Measurements from ENCODE around the gene KMT2D. TPM values are rescaled to one million over a fixed set of nuclear protein-coding genes. Genes with fewer than 3 reads are reported as not detected.

Gene KMT2D
- total RNA-seq, 1 experiment from 2014 or later: 41.9 TPM

GRCh38 chr12:49048953-49049352 is 11.6 kb downstream of the KMT2D start:
- H3K4me3 ChIP-seq (ENCODE audit: low read length): no peak overlapping the region
- peaks cover 7% of the 10 kb centered on the region for H3K4me1 ChIP-seq (ENCODE audit: insufficient read depth, low read length)
- no peak overlapping the region for H3K27ac ChIP-seq (ENCODE audit: low read length)
- H3K27me3 ChIP-seq (ENCODE audit: low read length): no peaks in the 10 kb centered on the region
- H3K9me2 ChIP-seq (replicated peaks; ENCODE audit: low read length): no peaks in the 10 kb centered on the region
- no peak overlapping the region for H3K9ac ChIP-seq (ENCODE audit: low read length)
- H3F3A ChIP-seq (ENCODE audit: low read length, unreplicated experiment): no peaks in the 10 kb centered on the region
- H3K4me2 ChIP-seq (ENCODE audit: low read length): no peak overlapping the region
- TF ChIP-seq CTCF (conservative IDR thresholded peaks at IDR 0.05; ENCODE audit: low read depth, low read length) (no peak), EZH2phosphoT487 (IDR thresholded peaks at IDR 0.05; ENCODE audit: borderline replicate concordance, low read length) (no peak), EZH2 (IDR thresholded peaks at IDR 0.05; ENCODE audit: low read length, unreplicated experiment) (no peak)
- H3K9me3 ChIP-seq (ENCODE audit: low read length): no peaks in the 10 kb centered on the region
- intact Hi-C loops (cut with micrococcal nuclease): no loop called here
- peaks cover 85% of the 10 kb centered on the region for H3K36me3 ChIP-seq (ENCODE audit: low read depth, low read length)
- CTCF ChIA-PET: no interaction called here
- H3K79me2 ChIP-seq (ENCODE audit: low read length): peaks cover 9% of the 10 kb centered on the region
- POLR2A ChIA-PET (ENCODE audit: unreplicated experiment): interaction anchor here (0.6 kb wide), 1 partner anchor 25 kb away, joined by 8 read pairs; no protein-coding TSS in a partner anchor
- no peak overlapping the region for H2AFZ ChIP-seq (ENCODE audit: low read length)
- DNase-seq: no peak
- no peak for ATAC-seq
- peaks cover 14% of the 10 kb centered on the region; the same call in 1 of the 2 replicates for H4K20me1 ChIP-seq (ENCODE audit: low read length)
- BruUV-seq (replicated peaks): no TSS peak

- no peak overlapping the region for H3K27ac ChIP-seq (ENCODE audit: low read length)
- ChIA-PET POLR2A (ENCODE audit: unreplicated experiment) (no interaction called here), CTCF (no interaction called here)
- DNase-seq: no peak
- no peak overlapping the region for H3K4me2 ChIP-seq (ENCODE audit: low read length)
- no peak overlapping the region for H3K4me3 ChIP-seq (ENCODE audit: low read length)
- no peak overlapping the region for H3K9ac ChIP-seq (ENCODE audit: low read length)
- H3K36me3 ChIP-seq (ENCODE audit: low read depth, low read length): peaks cover 86% of the 10 kb centered on the region
- no peak overlapping the region for H2AFZ ChIP-seq (ENCODE audit: low read length)
- H3K4me1 ChIP-seq (ENCODE audit: insufficient read depth, low read length): peaks cover 7% of the 10 kb centered on the region
- H3F3A ChIP-seq (ENCODE audit: low read length, unreplicated experiment): no peaks in the 10 kb centered on the region
- no peak for TF ChIP-seq EZH2phosphoT487 (IDR thresholded peaks at IDR 0.05; ENCODE audit: borderline replicate concordance, low read length)
- BruUV-seq (replicated peaks): no TSS peak
- 0 out of 2 replicates have a peak, but pooled peaks cover 9% of the 10 kb centered on the region for H4K20me1 ChIP-seq (ENCODE audit: low read length)
- no peak for ATAC-seq
- H3K9me3 ChIP-seq (ENCODE audit: low read length): no peaks in the 10 kb centered on the region
- no peaks in the 10 kb centered on the region for H3K9me2 ChIP-seq (replicated peaks; ENCODE audit: low read length)
- H3K79me2 ChIP-seq (ENCODE audit: low read length): no peaks in the 10 kb centered on the region
- H3K27me3 ChIP-seq (ENCODE audit: low read length): no peaks in the 10 kb centered on the region
- intact Hi-C loops (cut with micrococcal nuclease): no loop called here
These were observed 14.3 kb downstream of the KMT2D start for GRCh38 chr12:49046129-49046895.

GRCh38 chr12:49044660-49045059 is 15.9 kb downstream of the KMT2D start:
- ATAC-seq: no peak
- no peak overlapping the region for H3K4me2 ChIP-seq (ENCODE audit: low read length)
- 0 out of 2 replicates have a peak, but pooled peaks cover 1% of the 10 kb centered on the region for H4K20me1 ChIP-seq (ENCODE audit: low read length)
- H3K9me2 ChIP-seq (replicated peaks; ENCODE audit: low read length): no peaks in the 10 kb centered on the region
- POLR2A ChIA-PET (ENCODE audit: unreplicated experiment): no interaction called here
- H3K36me3 ChIP-seq (ENCODE audit: low read depth, low read length): peaks cover 82% of the 10 kb centered on the region
- CTCF ChIA-PET: no interaction called here
- intact Hi-C loops (cut with micrococcal nuclease): no loop called here
- no peaks in the 10 kb centered on the region for H3K79me2 ChIP-seq (ENCODE audit: low read length)
- H3K9me3 ChIP-seq (ENCODE audit: low read length): no peaks in the 10 kb centered on the region
- H3K27me3 ChIP-seq (ENCODE audit: low read length): no peaks in the 10 kb centered on the region
- H3K4me1 ChIP-seq (ENCODE audit: insufficient read depth, low read length): peaks cover 3% of the 10 kb centered on the region
- TF ChIP-seq EZH2phosphoT487 (IDR thresholded peaks at IDR 0.05; ENCODE audit: borderline replicate concordance, low read length) (no peak), EZH2 (IDR thresholded peaks at IDR 0.05; ENCODE audit: low read length, unreplicated experiment) (no peak), CTCF (conservative IDR thresholded peaks at IDR 0.05; ENCODE audit: low read depth, low read length) (no peak)
- no TSS peak for BruUV-seq (replicated peaks)
- H3K27ac ChIP-seq (ENCODE audit: low read length): no peak overlapping the region
- no peak overlapping the region for H2AFZ ChIP-seq (ENCODE audit: low read length)
- no peak overlapping the region for H3K9ac ChIP-seq (ENCODE audit: low read length)
- no peak overlapping the region for H3K4me3 ChIP-seq (ENCODE audit: low read length)
- no peak for DNase-seq
- no peaks in the 10 kb centered on the region for H3F3A ChIP-seq (ENCODE audit: low read length, unreplicated experiment)
